Uterus (tissue), 2 donors: ENCODE measurements around the gene NRXN3.

ENCODE experiments used
- POLR2A ChIP-seq, 2 donors: fragments of 450-650 bp; IDR thresholded peaks; one replicate each; pipeline ENCODE4 v1.6.1; 2016; ENCODE audit warnings: antibody characterized with exemption in 2 of 2, mild to moderate bottlenecking in 1 of 2, moderate library complexity in 1 of 2
- TF ChIP-seq, protein P1 (sequence below), 4 experiments: fragments of 200-600 bp in 2 of 4; fragments of 450-650 bp in 2 of 4; sonication (generic) in 2 of 4; IDR thresholded peaks; one replicate each; pipeline ENCODE4 v1.5.1; 2016 to 2019; ENCODE audit warnings: antibody characterized with exemption in 4 of 4, mild to moderate bottlenecking in 2 of 4, moderate library complexity in 1 of 4

- TF ChIP-seq, protein P1, sequence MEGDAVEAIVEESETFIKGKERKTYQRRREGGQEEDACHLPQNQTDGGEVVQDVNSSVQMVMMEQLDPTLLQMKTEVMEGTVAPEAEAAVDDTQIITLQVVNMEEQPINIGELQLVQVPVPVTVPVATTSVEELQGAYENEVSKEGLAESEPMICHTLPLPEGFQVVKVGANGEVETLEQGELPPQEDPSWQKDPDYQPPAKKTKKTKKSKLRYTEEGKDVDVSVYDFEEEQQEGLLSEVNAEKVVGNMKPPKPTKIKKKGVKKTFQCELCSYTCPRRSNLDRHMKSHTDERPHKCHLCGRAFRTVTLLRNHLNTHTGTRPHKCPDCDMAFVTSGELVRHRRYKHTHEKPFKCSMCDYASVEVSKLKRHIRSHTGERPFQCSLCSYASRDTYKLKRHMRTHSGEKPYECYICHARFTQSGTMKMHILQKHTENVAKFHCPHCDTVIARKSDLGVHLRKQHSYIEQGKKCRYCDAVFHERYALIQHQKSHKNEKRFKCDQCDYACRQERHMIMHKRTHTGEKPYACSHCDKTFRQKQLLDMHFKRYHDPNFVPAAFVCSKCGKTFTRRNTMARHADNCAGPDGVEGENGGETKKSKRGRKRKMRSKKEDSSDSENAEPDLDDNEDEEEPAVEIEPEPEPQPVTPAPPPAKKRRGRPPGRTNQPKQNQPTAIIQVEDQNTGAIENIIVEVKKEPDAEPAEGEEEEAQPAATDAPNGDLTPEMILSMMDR (IDR thresholded peaks at IDR 0.05): no peak
- TF ChIP-seq POLR2A (IDR thresholded peaks at IDR 0.05): no peak
Observed at GRCh38 chr14:78310272-78310671, 140.1 kb downstream of the NRXN3 start.
